ENCODE data around the gene CCDC3. TPM values are rescaled to one million over a fixed set of nuclear protein-coding genes. Genes with fewer than 3 reads are reported as not detected.

CCDC3 gene
- total RNA-seq, 1 experiment from 2014 or later, result not detected

- Histone ChIP-seq H3K9ac (ENCODE audit: low read length) (no peak overlapping the region), H3K79me2 (ENCODE audit: low read length) (no peaks in the 10 kb centered on the region), H3K4me2 (ENCODE audit: low read length) (no peak overlapping the region), H3K4me1 (ENCODE audit: insufficient read depth, low read length) (peaks cover 7% of the 10 kb centered on the region; the same call in 1 of the 2 replicates), H3K36me3 (ENCODE audit: low read depth, low read length) (no peaks in the 10 kb centered on the region), H3K4me3 (ENCODE audit: low read length) (no peak overlapping the region), H4K20me1 (ENCODE audit: low read length) (no peaks in the 10 kb centered on the region), H3F3A (ENCODE audit: low read length, unreplicated experiment) (no peaks in the 10 kb centered on the region), H2AFZ (ENCODE audit: low read length) (no peak overlapping the region), H3K9me2 (replicated peaks; ENCODE audit: low read length) (no peaks in the 10 kb centered on the region), H3K27me3 (ENCODE audit: low read length) (no peaks in the 10 kb centered on the region), H3K27ac (ENCODE audit: low read length) (peak overlapping the region; percentile 37; the same call in 1 of the 2 replicates), H3K9me3 (ENCODE audit: low read length) (no peaks in the 10 kb centered on the region)
- no peak for TF ChIP-seq EZH2phosphoT487 (IDR thresholded peaks at IDR 0.05; ENCODE audit: borderline replicate concordance, low read length)
- no TSS peak for BruUV-seq (replicated peaks)
- POLR2A ChIA-PET (ENCODE audit: unreplicated experiment), result no interaction called here
- intact Hi-C loops (cut with micrococcal nuclease), result no loop called here
- DNase-seq (no peak), ATAC-seq (no peak)
- CTCF ChIA-PET, result no interaction called here
Measured at GRCh38 chr10:12980713-12981306, 20.7 kb downstream of the CCDC3 start.

- Histone ChIP-seq H3K36me3 (ENCODE audit: low read depth, low read length) (no peaks in the 10 kb centered on the region), H3K4me2 (ENCODE audit: low read length) (no peak overlapping the region), H3K4me1 (ENCODE audit: insufficient read depth, low read length) (peaks cover 7% of the 10 kb centered on the region; the same call in 1 of the 2 replicates), H3K79me2 (ENCODE audit: low read length) (no peaks in the 10 kb centered on the region), H3K27ac (ENCODE audit: low read length) (no peak overlapping the region), H4K20me1 (ENCODE audit: low read length) (no peaks in the 10 kb centered on the region), H3K9ac (ENCODE audit: low read length) (no peak overlapping the region), H3K9me3 (ENCODE audit: low read length) (no peaks in the 10 kb centered on the region), H3K27me3 (ENCODE audit: low read length) (no peaks in the 10 kb centered on the region), H3K4me3 (ENCODE audit: low read length) (no peak overlapping the region), H2AFZ (ENCODE audit: low read length) (no peak overlapping the region), H3K9me2 (replicated peaks; ENCODE audit: low read length) (no peaks in the 10 kb centered on the region), H3F3A (ENCODE audit: low read length, unreplicated experiment) (no peaks in the 10 kb centered on the region)
- no TSS peak for BruUV-seq (replicated peaks)
- DNase-seq (no peak), ATAC-seq (no peak)
- TF ChIP-seq EZH2phosphoT487 (IDR thresholded peaks at IDR 0.05; ENCODE audit: borderline replicate concordance, low read length) (no peak), EZH2 (IDR thresholded peaks at IDR 0.05; ENCODE audit: low read length, unreplicated experiment) (no peak), CTCF (conservative IDR thresholded peaks at IDR 0.05; ENCODE audit: low read depth, low read length) (no peak)
- ChIA-PET POLR2A (ENCODE audit: unreplicated experiment) (no interaction called here), CTCF (no interaction called here)
- intact Hi-C loops (cut with micrococcal nuclease), result no loop called here
Measured at GRCh38 chr10:12980102-12980661, 21.3 kb downstream of the CCDC3 start.

- no peak overlapping the region for H3K4me2 ChIP-seq (ENCODE audit: low read length)
- H3F3A ChIP-seq (ENCODE audit: low read length, unreplicated experiment), result no peaks in the 10 kb centered on the region
- no peaks in the 10 kb centered on the region for H3K9me2 ChIP-seq (replicated peaks; ENCODE audit: low read length)
- ATAC-seq (no peak), DNase-seq (no peak)
- intact Hi-C loops (cut with micrococcal nuclease), result no loop called here
- no peaks in the 10 kb centered on the region for H3K27me3 ChIP-seq (ENCODE audit: low read length)
- H3K9ac ChIP-seq (ENCODE audit: low read length), result no peak overlapping the region
- POLR2A ChIA-PET (ENCODE audit: unreplicated experiment), result no interaction called here
- BruUV-seq (replicated peaks), result no TSS peak
- no peak overlapping the region for H3K4me3 ChIP-seq (ENCODE audit: low read length)
- peaks cover 4% of the 10 kb centered on the region; the same call in 1 of the 2 replicates for H3K4me1 ChIP-seq (ENCODE audit: insufficient read depth, low read length)
- H3K9me3 ChIP-seq (ENCODE audit: low read length), result no peaks in the 10 kb centered on the region
- CTCF ChIA-PET, result no interaction called here
- no peaks in the 10 kb centered on the region for H3K36me3 ChIP-seq (ENCODE audit: low read depth, low read length)
- H2AFZ ChIP-seq (ENCODE audit: low read length), result no peak overlapping the region
- no peaks in the 10 kb centered on the region for H3K79me2 ChIP-seq (ENCODE audit: low read length)
- no peak overlapping the region for H3K27ac ChIP-seq (ENCODE audit: low read length)
- TF ChIP-seq CTCF (conservative IDR thresholded peaks at IDR 0.05; ENCODE audit: low read depth, low read length) (no peak), EZH2phosphoT487 (IDR thresholded peaks at IDR 0.05; ENCODE audit: borderline replicate concordance, low read length) (no peak), EZH2 (IDR thresholded peaks at IDR 0.05; ENCODE audit: low read length, unreplicated experiment) (no peak)
- H4K20me1 ChIP-seq (ENCODE audit: low read length), result no peaks in the 10 kb centered on the region
Measured at GRCh38 chr10:12978891-12979290, 22.6 kb downstream of the CCDC3 start.
